Motor neuron (in vitro differentiated cells): ENCODE measurements around the gene MLLT6. TPM values are rescaled to one million over a fixed set of nuclear protein-coding genes. Genes with fewer than 3 reads are reported as not detected.

Source experiments
- ATAC-seq, 8 experiments: fragments of 200-7000 bp; cut with Tn5 transposase; replicated peaks in 6 of 8; 2 replicates each; pipeline ENCODE4 v1.8.0; 2021; ENCODE audit warnings: mild to moderate bottlenecking in 8 of 8, moderate library complexity in 8 of 8
- H3K27ac ChIP-seq, 2 donors: fragments of 250-450 bp; sonication (Bioruptor Pico); 2 replicates each; pipeline ENCODE4 v1.9.0; 2021; ENCODE audit warnings: antibody characterized with exemption in 2 of 2, mild to moderate bottlenecking in 2 of 2, moderate library complexity in 1 of 2
- H3K4me1 ChIP-seq, 2 donors: fragments of 250-450 bp; sonication (Bioruptor Pico); replicated peaks in 1 of 2; 2 replicates each; pipeline ENCODE4 v1.6.1; 2021; ENCODE audit warnings: antibody characterized with exemption in 2 of 2, mild to moderate bottlenecking in 2 of 2, moderate library complexity in 1 of 2
- H3K4me3 ChIP-seq, 5 donors: fragments of 250-450 bp; sonication (Bioruptor Pico); 2 replicates each; pipeline ENCODE4 v1.9.0; 2021; ENCODE audit warnings: antibody characterized with exemption in 5 of 5, mild to moderate bottlenecking in 5 of 5, moderate library complexity in 4 of 5
- WGBS, 10 experiments: fragments of 450-650 bp; shearing (Covaris generic); methylation state at CpG; one replicate each; pipeline ENCODE4 v1.0.0; 2022; 5-methylcytosine and 5-hydroxymethylcytosine counted together
- in situ Hi-C, 9 experiments: fragments of 400-800 bp; cut with MboI; loops; one replicate each; pipeline ENCODE4 v1.15.0; 2021; ENCODE audit warnings: low sequenced_read_pairs in 9 of 9, low pct_unique_long_range_greater_than_20kb in 2 of 9; ENCODE audit not compliant: unreplicated experiment in 9 of 9
- total RNA-seq, 8 experiments: library from RNA; unstranded; fragments of 300-600 nt; gene quantifications; 2 replicates each; pipeline versions ENCODE4 v1.2.3 to v1.2.4, GENCODE V29; 2022

The MLLT6 gene
- total RNA-seq, 8 experiments from 2014 or later: 14.8 to 126 (median 22.9) TPM

DNA sequence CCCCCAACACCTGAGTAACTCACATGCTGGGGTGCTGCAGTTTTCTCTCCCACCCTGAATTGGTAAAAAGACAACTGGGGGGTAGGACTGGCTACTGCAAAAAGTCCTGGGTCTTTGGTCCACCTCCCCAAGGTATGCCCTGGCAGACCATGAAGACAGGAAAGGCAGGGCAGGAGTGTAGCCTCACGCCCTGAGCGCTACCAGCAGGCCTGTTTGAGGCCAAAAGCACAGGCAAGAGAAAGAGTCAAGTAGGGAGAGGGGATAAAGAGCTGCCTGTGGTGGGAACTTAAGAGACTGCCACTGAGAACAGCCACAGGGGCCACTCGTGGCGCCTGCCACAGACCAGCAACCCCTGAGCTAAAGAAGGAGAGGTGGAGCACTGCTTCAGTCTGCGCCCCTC is 61.3 kb downstream of the MLLT6 start:
- in situ Hi-C loops: no loop called here
- Histone ChIP-seq H3K27ac (no peak overlapping the region), H3K4me3 (no peak overlapping the region), H3K4me1 (no peaks in the 10 kb centered on the region)
- no peak for ATAC-seq
- 86 to 100% (median 90%) methylated on average over 1 to 5 of the region's 5 CpGs; no CpG with 5 or more reads in 5 of the 10 experiments for WGBS, 10 experiments

DNA sequence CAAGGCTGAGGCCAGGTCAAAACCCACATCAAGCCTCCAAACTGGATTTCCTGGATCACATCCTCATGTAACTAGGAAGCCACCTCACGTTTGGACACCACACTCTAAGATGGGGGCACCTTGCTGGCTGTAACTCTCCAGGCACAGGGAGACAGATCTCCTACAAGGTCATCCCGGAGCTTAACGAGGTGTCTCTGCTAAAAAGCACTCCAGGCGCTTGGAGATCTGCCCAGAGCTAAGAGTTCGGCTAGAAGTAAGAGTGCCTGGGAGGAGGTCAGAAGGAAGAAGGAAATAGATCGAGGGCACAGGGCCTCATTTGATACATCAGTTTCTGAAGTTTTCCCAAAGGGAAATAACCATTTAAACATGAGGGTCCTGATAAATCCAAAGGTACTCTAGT is 63.3 kb downstream of the MLLT6 start:
- no peak overlapping the region for H3K27ac ChIP-seq
- H3K4me1 ChIP-seq: no peaks in the 10 kb centered on the region
- H3K4me3 ChIP-seq: no peak overlapping the region
- WGBS, 10 experiments: 60 to 100% (median 96%) methylated on average over 1 to 6 of the region's 6 CpGs; no CpG with 5 or more reads in 5 of the 10 experiments
- no peak for ATAC-seq
- in situ Hi-C loops: no loop called here

DNA sequence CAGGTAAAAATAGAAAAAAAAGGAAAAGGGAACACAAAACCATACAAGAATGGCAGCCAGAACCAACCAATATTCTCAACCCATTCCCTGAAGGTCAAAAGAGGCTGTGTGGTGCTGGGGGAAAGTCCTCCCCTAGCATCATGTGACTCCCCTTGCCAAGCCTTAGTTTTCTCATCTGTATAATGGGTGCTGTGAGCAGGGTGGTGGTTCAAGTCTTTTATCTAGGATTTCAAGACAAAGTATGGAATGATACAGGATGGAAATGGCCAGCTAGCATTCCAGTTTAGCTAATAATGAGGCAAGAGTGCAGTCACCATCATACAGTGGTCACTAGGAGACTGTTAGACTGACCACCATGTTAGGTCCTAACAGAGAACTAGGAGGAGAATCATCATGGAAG is 68.2 kb downstream of the MLLT6 start:
- ATAC-seq: no peak
- Histone ChIP-seq H3K4me1 (no peaks in the 10 kb centered on the region), H3K4me3 (no peak overlapping the region), H3K27ac (no peak overlapping the region)
- in situ Hi-C loops: no loop called here

DNA sequence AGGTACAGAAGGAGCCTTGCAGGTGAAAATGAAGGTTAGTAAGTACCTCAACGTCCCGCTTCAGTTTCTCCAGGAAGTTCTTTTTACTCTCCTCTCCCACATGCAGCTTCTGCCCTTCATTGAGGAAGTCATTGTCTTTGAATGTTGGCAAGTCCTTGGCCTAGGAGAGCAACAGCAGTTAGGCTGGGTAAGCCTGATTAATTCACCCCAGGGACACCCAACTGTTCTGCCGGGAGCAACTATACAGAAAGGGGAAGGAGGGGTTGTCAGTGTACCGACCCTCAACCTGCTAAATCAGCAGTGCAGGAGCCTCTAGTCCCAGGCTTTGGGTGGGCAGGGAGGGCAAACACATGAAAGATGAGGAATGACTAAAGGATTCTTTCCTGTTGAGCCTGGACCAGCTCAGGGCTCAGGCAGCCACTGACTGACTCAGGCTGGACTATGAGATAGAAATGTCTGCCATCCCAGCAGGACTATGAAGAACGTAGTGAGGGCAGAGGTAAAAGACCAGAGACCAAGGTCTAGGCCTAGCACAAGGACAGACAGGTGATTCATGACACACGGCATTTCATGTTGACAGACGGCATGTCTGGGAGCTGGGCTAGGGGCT is 72.7 kb downstream of the MLLT6 start:
- in situ Hi-C loops: no loop called here
- no peak overlapping the region for H3K27ac ChIP-seq
- H3K4me1 ChIP-seq: no peaks in the 10 kb centered on the region
- no peak for ATAC-seq
- no peak overlapping the region for H3K4me3 ChIP-seq
- WGBS, 10 experiments: 70 to 86% (median 77%) methylated on average over 1 to 7 of the region's 7 CpGs; no CpG with 5 or more reads in 4 of the 10 experiments

Other genes with a start within 250 kb of the MLLT6 start
- 10 to 100 TPM in 5 of 8 experiments, 1 to 10 TPM in 1, under 1 TPM in 2; 0.71 to 21.2 (median 14.9) TPM for gene SRCIN1, start 99.3 kb upstream of the MLLT6 start, total RNA-seq
- gene EPOP, start 30.3 kb upstream of the MLLT6 start, total RNA-seq: 1 to 10 TPM in 6 of 8 experiments, under 1 TPM in 2; 0.60 to 8.8 (median 1.4) TPM
- gene CISD3, start 25.1 kb downstream of the MLLT6 start, total RNA-seq: 10 to 100 TPM in 3 of 8 experiments, 1 to 10 TPM in 5; 2.5 to 23.8 (median 6.2) TPM
- gene PCGF2, start 43.1 kb downstream of the MLLT6 start, total RNA-seq: 10 to 100 TPM in 7 of 8 experiments, 1 to 10 TPM in 1; 5.2 to 23.3 (median 16.8) TPM
- 100 to 1,000 TPM; 175 to 405 (median 249) TPM for gene PSMB3, start 47.5 kb downstream of the MLLT6 start, total RNA-seq
- 10 to 100 TPM; 25.0 to 81.1 (median 67.2) TPM for gene PIP4K2B, start 94.3 kb downstream of the MLLT6 start, total RNA-seq
- 10 to 100 TPM; 12.4 to 21.1 (median 16.2) TPM for gene CWC25, start 120.0 kb downstream of the MLLT6 start, total RNA-seq
- 1,000 to 10,000 TPM; 1,875 to 3,258 (median 2,470) TPM for gene RPL23, start 148.4 kb downstream of the MLLT6 start, total RNA-seq
- 10 to 100 TPM; 33.2 to 95.1 (median 48.3) TPM for gene LASP1, start 164.8 kb downstream of the MLLT6 start, total RNA-seq